H9 (cell line): ENCODE data around the gene DDA1. TPM values are rescaled to one million over a fixed set of nuclear protein-coding genes. Genes with fewer than 3 reads are reported as not detected.

Experiments
- DNase-seq: peaks from one replicate; pipeline ENCODE4 v3.0.0-alpha.2; 2017
- H2AFZ ChIP-seq: one replicate; pipeline ENCODE4 v1.6.1; 2013; ENCODE audit warnings: mild to moderate bottlenecking, low read length, control low read depth, moderate library complexity
- H2AK5ac ChIP-seq: 2 replicates; pipeline ENCODE4 v1.6.1; 2013; ENCODE audit warnings: low read length, control low read depth, mixed read lengths; ENCODE audit not compliant: insufficient read length
- H2BK120ac ChIP-seq: one replicate; pipeline ENCODE4 v1.6.1; 2013; ENCODE audit warnings: low read depth, mild to moderate bottlenecking, low read length, control low read depth, inconsistent platforms; ENCODE audit not compliant: poor library complexity, severe bottlenecking
- H2BK12ac ChIP-seq: 2 replicates; pipeline ENCODE4 v1.6.1; 2013; ENCODE audit warnings: low read length, control low read depth, mixed read lengths, low read depth; ENCODE audit not compliant: insufficient read length
- H2BK15ac ChIP-seq: 2 replicates; pipeline ENCODE4 v1.6.1; 2013; ENCODE audit warnings: low read depth, low read length, control low read depth
- H2BK20ac ChIP-seq: one replicate; pipeline ENCODE4 v1.6.1; 2013; ENCODE audit warnings: low read depth, mild to moderate bottlenecking, low read length, control low read depth, inconsistent platforms; ENCODE audit not compliant: poor library complexity, severe bottlenecking
- H2BK5ac ChIP-seq: 2 replicates; pipeline ENCODE4 v1.6.1; 2013; ENCODE audit warnings: low read length, control low read depth, mixed read lengths; ENCODE audit not compliant: insufficient read length
- H3K14ac ChIP-seq: 2 replicates; pipeline ENCODE4 v1.6.1; 2013; ENCODE audit warnings: low read length, control low read depth; ENCODE audit not compliant: insufficient read depth
- H3K18ac ChIP-seq: 2 replicates; pipeline ENCODE4 v1.6.1; 2013; ENCODE audit warnings: low read depth, mild to moderate bottlenecking, mixed read lengths, low read length, control low read depth; ENCODE audit not compliant: insufficient read length
- H3K23ac ChIP-seq: 2 replicates; pipeline ENCODE4 v1.6.1; 2013; ENCODE audit warnings: low read length, control low read depth, mixed read lengths, low read depth; ENCODE audit not compliant: insufficient read length
- H3K23me2 ChIP-seq: 2 replicates; pipeline ENCODE4 v1.6.1; 2013; ENCODE audit warnings: low read depth, mild to moderate bottlenecking, mixed read lengths, low read length, control low read depth; ENCODE audit not compliant: insufficient read length, poor library complexity, severe bottlenecking
- H3K27ac ChIP-seq: 2 replicates; pipeline ENCODE4 v1.5.1; 2013; ENCODE audit warnings: low read length, control low read depth, mixed read lengths, low read depth; ENCODE audit not compliant: insufficient read length
- H3K27me3 ChIP-seq: 2 replicates; pipeline ENCODE4 v1.6.1; 2013; ENCODE audit warnings: low read length, control low read depth, inconsistent platforms; ENCODE audit not compliant: insufficient read depth
- H3K4ac ChIP-seq: 2 replicates; pipeline ENCODE4 v1.6.1; 2013; ENCODE audit warnings: low read depth, mild to moderate bottlenecking, control low read depth, inconsistent platforms, low read length, moderate library complexity
- H3K4me1 ChIP-seq: 2 replicates; pipeline ENCODE4 v1.6.1; 2013; ENCODE audit warnings: low read length, control low read depth, inconsistent platforms; ENCODE audit not compliant: insufficient read depth
- H3K4me2 ChIP-seq: 2 replicates; pipeline ENCODE4 v1.6.1; 2013; ENCODE audit warnings: low read length, control low read depth, mixed read lengths; ENCODE audit not compliant: insufficient read length, insufficient read depth
- H3K56ac ChIP-seq: 2 replicates; pipeline ENCODE4 v1.6.1; 2013; ENCODE audit warnings: low read depth, mild to moderate bottlenecking, mixed read lengths, low read length, control low read depth; ENCODE audit not compliant: insufficient read length
- H3K79me1 ChIP-seq: 2 replicates; pipeline ENCODE4 v1.6.1; 2013; ENCODE audit warnings: low read depth, mild to moderate bottlenecking, moderate library complexity, low read length, control low read depth, inconsistent platforms; ENCODE audit not compliant: insufficient read depth, poor library complexity, severe bottlenecking
- H3K79me2 ChIP-seq: 2 replicates; pipeline ENCODE4 v1.6.1; 2013; ENCODE audit warnings: low read length, control low read depth, inconsistent platforms; ENCODE audit not compliant: insufficient read depth
- H3K9ac ChIP-seq: 2 replicates; pipeline ENCODE4 v1.6.1; 2013; ENCODE audit warnings: low read length, control low read depth, mixed read lengths; ENCODE audit not compliant: insufficient read length; ENCODE audit errors: extremely low read depth
- H3K9me3 ChIP-seq: one replicate; pipeline ENCODE4 v1.6.1; 2013; ENCODE audit warnings: low read depth, low read length, inconsistent platforms; ENCODE audit not compliant: control insufficient read depth
- H3T11ph ChIP-seq: one replicate; pipeline ENCODE4 v1.6.1; 2013; ENCODE audit warnings: mild to moderate bottlenecking, low read length, control low read depth, inconsistent platforms
- H4K20me1 ChIP-seq: one replicate; pipeline ENCODE4 v1.6.1; 2013; ENCODE audit not compliant: control insufficient read depth, insufficient read length, insufficient read depth
- H4K5ac ChIP-seq: 2 replicates; pipeline ENCODE4 v1.6.1; 2013; ENCODE audit warnings: low read depth, mild to moderate bottlenecking, mixed read lengths, low read length, control low read depth; ENCODE audit not compliant: insufficient read length
- H4K8ac ChIP-seq: replicated peaks from 2 replicates; pipeline ENCODE4 v1.6.1; 2013; ENCODE audit warnings: low read length, control low read depth, mixed read lengths, low read depth; ENCODE audit not compliant: insufficient read length
- H4K91ac ChIP-seq: 2 replicates; pipeline ENCODE4 v1.6.1; 2013; ENCODE audit warnings: low read depth, mild to moderate bottlenecking, moderate library complexity, mixed read lengths, low read length, control low read depth; ENCODE audit not compliant: insufficient read length
- H3K27ac Mint-ChIP-seq, 3 experiments: 2 replicates in 2 of 3; 3 replicates in 1 of 3; pipeline ENCODE4 v1.8.0; 2020 to 2021; ENCODE audit warnings: mixed read lengths in 3 of 3, mild to moderate bottlenecking in 1 of 3, moderate library complexity in 1 of 3
- H3K27me3 Mint-ChIP-seq: 2 replicates; pipeline ENCODE4 v1.8.0; 2021; ENCODE audit warnings: low read depth, mild to moderate bottlenecking, moderate library complexity, mixed read lengths
- H3K36me3 Mint-ChIP-seq, 3 experiments: 2 replicates in 2 of 3; 3 replicates in 1 of 3; pipeline ENCODE4 v1.8.0; 2020 to 2021; ENCODE audit warnings: low read depth in 3 of 3, mixed read lengths in 3 of 3; ENCODE audit not compliant: insufficient read depth in 1 of 3
- H3K4me1 Mint-ChIP-seq, 2 experiments: 2 replicates each; pipeline ENCODE4 v1.8.0; 2020; ENCODE audit warnings: mixed read lengths in 2 of 2
- H3K4me3 Mint-ChIP-seq, 2 experiments: 2 replicates in 1 of 2; 3 replicates in 1 of 2; pipeline ENCODE4 v1.8.0; 2020 to 2021; ENCODE audit warnings: mild to moderate bottlenecking in 2 of 2, mixed read lengths in 2 of 2, moderate library complexity in 1 of 2
- H3K9me3 Mint-ChIP-seq, 2 experiments: 2 replicates in 1 of 2; 3 replicates in 1 of 2; pipeline ENCODE4 v1.8.0; 2020; ENCODE audit warnings: mild to moderate bottlenecking in 2 of 2, mixed read lengths in 2 of 2, moderate library complexity in 1 of 2
- WGBS: extraction: QIAGEN DNeasy Blood & Tissue Kit; methylation state at CpG from one replicate; pipeline ENCODE4 v1.1.7; 2013; ENCODE audit warnings: missing lambda C conversion rate, low lambda C conversion rate, mixed read lengths; ENCODE audit not compliant: insufficient read length; ENCODE audit errors: extremely low coverage; 5-methylcytosine and 5-hydroxymethylcytosine counted together
- total RNA-seq: library from RNA; stranded (reverse); gene quantifications from 2 replicates; pipeline ENCODE4 v1.2.1, GENCODE V29; 2021
- TF ChIP-seq, protein P1 (sequence below): fragments of 200-600 bp; sonication (generic); conservative IDR thresholded peaks from 3 replicates; pipeline ENCODE4 v1.8.0; 2021; ENCODE audit warnings: antibody characterized with exemption, mild to moderate bottlenecking

Gene DDA1
- total RNA-seq, 1 experiment from 2014 or later = 45.7 TPM

DNA sequence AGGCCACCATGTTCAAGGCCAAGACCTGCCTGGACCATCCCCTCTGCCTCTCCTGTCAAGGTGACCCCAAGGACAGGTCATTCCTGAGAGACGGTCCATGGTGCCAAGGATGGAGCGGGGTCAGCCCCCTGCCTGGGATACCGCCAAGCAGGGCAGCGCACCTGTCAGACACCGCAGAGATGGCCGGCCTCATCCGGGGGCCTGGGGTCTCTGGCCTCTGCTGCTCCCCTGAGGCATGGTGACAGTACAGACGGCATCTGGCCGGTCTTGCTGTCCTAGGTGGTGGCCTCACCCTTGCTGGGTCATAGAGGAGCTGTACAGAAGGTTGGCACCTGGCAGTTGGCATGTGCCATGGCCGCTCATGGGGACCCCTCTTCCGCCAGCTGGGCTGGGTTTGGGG is 11.1 kb downstream of the DDA1 start:
- no peak overlapping the region for H3K14ac ChIP-seq
- no peak overlapping the region for H2AK5ac ChIP-seq
- no peak overlapping the region for H3K4me2 ChIP-seq
- H4K8ac ChIP-seq = no peak overlapping the region
- DNase-seq = no peak
- no peaks in the 10 kb centered on the region for H3K9me3 ChIP-seq
- H4K5ac ChIP-seq = no peak overlapping the region
- Mint-ChIP-seq H3K4me1 (peaks cover 3% of the 10 kb centered on the region in 2 experiments; a peak in 2 of 4 replicates), H3K9me3 (no peaks in the 10 kb centered on the region), H3K36me3 (peaks cover 21 to 53% (median 36%) of the 10 kb centered on the region in 3 experiments; a peak in 6 of 7 replicates), H3K4me3 (no peak overlapping the region), H3K27me3 (peaks cover 2% of the 10 kb centered on the region; the same call in 1 of the 2 replicates), H3K27ac (no peak overlapping the region)
- H3K27me3 ChIP-seq = no peaks in the 10 kb centered on the region
- H2AFZ ChIP-seq = no peak overlapping the region
- H3K23me2 ChIP-seq = no peaks in the 10 kb centered on the region
- H3K23ac ChIP-seq = no peak overlapping the region
- H4K20me1 ChIP-seq = no peaks in the 10 kb centered on the region
- no peak overlapping the region for H3K18ac ChIP-seq
- no peak overlapping the region for H3K4ac ChIP-seq
- no peak overlapping the region for H3K27ac ChIP-seq
- no peaks in the 10 kb centered on the region for H3K4me1 ChIP-seq
- H2BK12ac ChIP-seq = no peak overlapping the region
- TF ChIP-seq, protein P1, sequence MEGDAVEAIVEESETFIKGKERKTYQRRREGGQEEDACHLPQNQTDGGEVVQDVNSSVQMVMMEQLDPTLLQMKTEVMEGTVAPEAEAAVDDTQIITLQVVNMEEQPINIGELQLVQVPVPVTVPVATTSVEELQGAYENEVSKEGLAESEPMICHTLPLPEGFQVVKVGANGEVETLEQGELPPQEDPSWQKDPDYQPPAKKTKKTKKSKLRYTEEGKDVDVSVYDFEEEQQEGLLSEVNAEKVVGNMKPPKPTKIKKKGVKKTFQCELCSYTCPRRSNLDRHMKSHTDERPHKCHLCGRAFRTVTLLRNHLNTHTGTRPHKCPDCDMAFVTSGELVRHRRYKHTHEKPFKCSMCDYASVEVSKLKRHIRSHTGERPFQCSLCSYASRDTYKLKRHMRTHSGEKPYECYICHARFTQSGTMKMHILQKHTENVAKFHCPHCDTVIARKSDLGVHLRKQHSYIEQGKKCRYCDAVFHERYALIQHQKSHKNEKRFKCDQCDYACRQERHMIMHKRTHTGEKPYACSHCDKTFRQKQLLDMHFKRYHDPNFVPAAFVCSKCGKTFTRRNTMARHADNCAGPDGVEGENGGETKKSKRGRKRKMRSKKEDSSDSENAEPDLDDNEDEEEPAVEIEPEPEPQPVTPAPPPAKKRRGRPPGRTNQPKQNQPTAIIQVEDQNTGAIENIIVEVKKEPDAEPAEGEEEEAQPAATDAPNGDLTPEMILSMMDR = no peak
- no peak overlapping the region for H3K56ac ChIP-seq
- H3K79me2 ChIP-seq = no peaks in the 10 kb centered on the region
- H3K9ac ChIP-seq = no peak overlapping the region
- no peak overlapping the region for H2BK20ac ChIP-seq
- no CpG with 5 or more reads among the region's 11 CpGs for WGBS
- no peak overlapping the region for H2BK120ac ChIP-seq
- no peaks in the 10 kb centered on the region for H3K79me1 ChIP-seq
- no peak overlapping the region for H2BK15ac ChIP-seq
- H3T11ph ChIP-seq = no peak overlapping the region
- no peak overlapping the region for H4K91ac ChIP-seq
- no peak overlapping the region for H2BK5ac ChIP-seq
